ENCODE measurements around the gene CDH13. TPM values are rescaled to one million over a fixed set of nuclear protein-coding genes. Genes with fewer than 3 reads are reported as not detected.

The CDH13 gene
- total and polyA plus RNA-seq, 9 of the 15 experiments (the other 6 are each of a cell fraction or from before 2014, with no cell fraction given) = 0.03 TPM; not detected in 8

DNA sequence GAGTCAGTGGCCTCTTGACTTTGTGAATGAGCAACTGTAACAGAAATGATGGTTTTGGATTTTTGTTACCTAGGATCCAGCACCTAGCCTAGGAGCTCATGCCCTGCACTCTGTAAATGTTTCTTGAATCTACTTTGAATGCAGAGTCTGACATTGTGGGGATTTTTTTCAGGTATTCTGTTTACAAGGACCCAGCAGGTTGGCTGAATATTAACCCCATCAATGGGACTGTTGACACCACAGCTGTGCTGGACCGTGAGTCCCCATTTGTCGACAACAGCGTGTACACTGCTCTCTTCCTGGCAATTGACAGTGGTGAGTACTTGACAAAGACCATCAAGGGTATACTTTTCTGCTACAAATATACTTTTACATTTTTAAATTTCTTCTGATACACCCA lies 1121.2 kb downstream of the CDH13 start:
- ChIA-PET POLR2A (no interaction called here), CTCF (ENCODE audit: low intra/inter-chr PET ratio) (no interaction called here)
- no peaks in the 10 kb centered on the region for H3K79me2 ChIP-seq (ENCODE audit: control insufficient read depth, insufficient read depth, low read length)
- H3K4me2 ChIP-seq (ENCODE audit: insufficient read depth, low read length) = no peak overlapping the region
- no peaks in the 10 kb centered on the region for H3K4me1 ChIP-seq (replicated peaks in 1 of 2; ENCODE audit: control insufficient read depth in 2 of 2, insufficient read depth in 2 of 2, low read length in 2 of 2)
- TF ChIP-seq RBM34 (IDR thresholded peaks at IDR 0.05; ENCODE audit: borderline replicate concordance, insufficient read depth, low read length) (no peak), SP1 (CRISPR knock-in tag; IDR thresholded peaks at IDR 0.05) (no peak), SUPT5H (IDR thresholded peaks at IDR 0.05) (no peak), ZNF830 (CRISPR knock-in tag; IDR thresholded peaks at IDR 0.05) (no peak), FIP1L1 (IDR thresholded peaks at IDR 0.05; ENCODE audit: low read depth, low read length, poor library complexity, severe bottlenecking) (no peak), ARNT (IDR thresholded peaks at IDR 0.05) (no peak), HLTF (IDR thresholded peaks at IDR 0.05) (no peak), ZNF583 (CRISPR knock-in tag; IDR thresholded peaks at IDR 0.05) (no peak), GATAD2A (IDR thresholded peaks at IDR 0.05) (no peak), MYNN (IDR thresholded peaks at IDR 0.05) (no peak), MYNN (CRISPR knock-in tag; IDR thresholded peaks at IDR 0.05) (no peak), ELF2 (CRISPR knock-in tag; IDR thresholded peaks at IDR 0.05) (no peak), MTA2 (IDR thresholded peaks at IDR 0.05; ENCODE audit: low read depth) (no peak)
- TF ChIP-seq, protein P1, sequence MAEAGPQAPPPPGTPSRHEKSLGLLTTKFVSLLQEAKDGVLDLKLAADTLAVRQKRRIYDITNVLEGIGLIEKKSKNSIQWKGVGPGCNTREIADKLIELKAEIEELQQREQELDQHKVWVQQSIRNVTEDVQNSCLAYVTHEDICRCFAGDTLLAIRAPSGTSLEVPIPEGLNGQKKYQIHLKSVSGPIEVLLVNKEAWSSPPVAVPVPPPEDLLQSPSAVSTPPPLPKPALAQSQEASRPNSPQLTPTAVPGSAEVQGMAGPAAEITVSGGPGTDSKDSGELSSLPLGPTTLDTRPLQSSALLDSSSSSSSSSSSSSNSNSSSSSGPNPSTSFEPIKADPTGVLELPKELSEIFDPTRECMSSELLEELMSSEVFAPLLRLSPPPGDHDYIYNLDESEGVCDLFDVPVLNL (CRISPR knock-in tag; IDR thresholded peaks at IDR 0.05; ENCODE audit: low read depth) = no peak
- TF ChIP-seq, protein P2, sequence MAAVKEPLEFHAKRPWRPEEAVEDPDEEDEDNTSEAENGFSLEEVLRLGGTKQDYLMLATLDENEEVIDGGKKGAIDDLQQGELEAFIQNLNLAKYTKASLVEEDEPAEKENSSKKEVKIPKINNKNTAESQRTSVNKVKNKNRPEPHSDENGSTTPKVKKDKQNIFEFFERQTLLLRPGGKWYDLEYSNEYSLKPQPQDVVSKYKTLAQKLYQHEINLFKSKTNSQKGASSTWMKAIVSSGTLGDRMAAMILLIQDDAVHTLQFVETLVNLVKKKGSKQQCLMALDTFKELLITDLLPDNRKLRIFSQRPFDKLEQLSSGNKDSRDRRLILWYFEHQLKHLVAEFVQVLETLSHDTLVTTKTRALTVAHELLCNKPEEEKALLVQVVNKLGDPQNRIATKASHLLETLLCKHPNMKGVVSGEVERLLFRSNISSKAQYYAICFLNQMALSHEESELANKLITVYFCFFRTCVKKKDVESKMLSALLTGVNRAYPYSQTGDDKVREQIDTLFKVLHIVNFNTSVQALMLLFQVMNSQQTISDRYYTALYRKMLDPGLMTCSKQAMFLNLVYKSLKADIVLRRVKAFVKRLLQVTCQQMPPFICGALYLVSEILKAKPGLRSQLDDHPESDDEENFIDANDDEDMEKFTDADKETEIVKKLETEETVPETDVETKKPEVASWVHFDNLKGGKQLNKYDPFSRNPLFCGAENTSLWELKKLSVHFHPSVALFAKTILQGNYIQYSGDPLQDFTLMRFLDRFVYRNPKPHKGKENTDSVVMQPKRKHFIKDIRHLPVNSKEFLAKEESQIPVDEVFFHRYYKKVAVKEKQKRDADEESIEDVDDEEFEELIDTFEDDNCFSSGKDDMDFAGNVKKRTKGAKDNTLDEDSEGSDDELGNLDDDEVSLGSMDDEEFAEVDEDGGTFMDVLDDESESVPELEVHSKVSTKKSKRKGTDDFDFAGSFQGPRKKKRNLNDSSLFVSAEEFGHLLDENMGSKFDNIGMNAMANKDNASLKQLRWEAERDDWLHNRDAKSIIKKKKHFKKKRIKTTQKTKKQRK (IDR thresholded peaks at IDR 0.05; ENCODE audit: borderline replicate concordance, low read depth, low read length) = no peak
- TF ChIP-seq, protein P3, sequence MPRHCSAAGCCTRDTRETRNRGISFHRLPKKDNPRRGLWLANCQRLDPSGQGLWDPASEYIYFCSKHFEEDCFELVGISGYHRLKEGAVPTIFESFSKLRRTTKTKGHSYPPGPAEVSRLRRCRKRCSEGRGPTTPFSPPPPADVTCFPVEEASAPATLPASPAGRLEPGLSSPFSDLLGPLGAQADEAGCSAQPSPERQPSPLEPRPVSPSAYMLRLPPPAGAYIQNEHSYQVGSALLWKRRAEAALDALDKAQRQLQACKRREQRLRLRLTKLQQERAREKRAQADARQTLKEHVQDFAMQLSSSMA (CRISPR knock-in tag; IDR thresholded peaks at IDR 0.05) = no peak
- TF ChIP-seq, protein P4, sequence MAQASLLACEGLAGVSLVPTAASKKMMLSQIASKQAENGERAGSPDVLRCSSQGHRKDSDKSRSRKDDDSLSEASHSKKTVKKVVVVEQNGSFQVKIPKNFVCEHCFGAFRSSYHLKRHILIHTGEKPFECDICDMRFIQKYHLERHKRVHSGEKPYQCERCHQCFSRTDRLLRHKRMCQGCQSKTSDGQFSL (CRISPR knock-in tag; IDR thresholded peaks at IDR 0.05) = no peak
- TF ChIP-seq, protein P4 (tag; IDR thresholded peaks at IDR 0.05) = no peak
- TF ChIP-seq, protein P5, sequence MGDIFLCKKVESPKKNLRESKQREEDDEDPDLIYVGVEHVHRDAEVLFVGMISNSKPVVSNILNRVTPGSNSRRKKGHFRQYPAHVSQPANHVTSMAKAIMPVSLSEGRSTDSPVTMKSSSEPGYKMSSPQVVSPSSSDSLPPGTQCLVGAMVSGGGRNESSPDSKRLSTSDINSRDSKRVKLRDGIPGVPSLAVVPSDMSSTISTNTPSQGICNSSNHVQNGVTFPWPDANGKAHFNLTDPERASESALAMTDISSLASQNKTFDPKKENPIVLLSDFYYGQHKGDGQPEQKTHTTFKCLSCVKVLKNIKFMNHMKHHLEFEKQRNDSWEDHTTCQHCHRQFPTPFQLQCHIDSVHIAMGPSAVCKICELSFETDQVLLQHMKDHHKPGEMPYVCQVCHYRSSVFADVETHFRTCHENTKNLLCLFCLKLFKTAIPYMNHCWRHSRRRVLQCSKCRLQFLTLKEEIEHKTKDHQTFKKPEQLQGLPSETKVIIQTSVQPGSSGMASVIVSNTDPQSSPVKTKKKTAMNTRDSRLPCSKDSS (IDR thresholded peaks at IDR 0.05; ENCODE audit: low read depth, partially characterized antibody) = no peak
- in situ Hi-C loops (cut with MboI) = no loop called here
- DNase-seq (ENCODE audit: extremely low read depth in 1 of 4, low spot score in 3 of 4) (no peak), FAIRE-seq (no peak), ATAC-seq (no peak)
- H3K36me3 ChIP-seq (ENCODE audit: control insufficient read depth, insufficient read depth, low read length) = no peaks in the 10 kb centered on the region
- H3K9ac ChIP-seq (ENCODE audit: insufficient read depth in 1 of 2, low read depth in 2 of 2, low read length in 2 of 2) = no peak overlapping the region
- BruUV-seq (replicated peaks) = no TSS peak
- no peak overlapping the region for H2AFZ ChIP-seq (ENCODE audit: low read depth, low read length)
- H3K27me3 ChIP-seq (ENCODE audit: control insufficient read depth in 2 of 2, insufficient read depth in 2 of 2, low read length in 2 of 2) = peaks cover 10 to 24% of the 10 kb centered on the region in 2 experiments; a peak in 3 of 5 replicates
- no peaks in the 10 kb centered on the region for H3K9me3 ChIP-seq (replicated peaks; ENCODE audit: control insufficient read depth, insufficient read depth, low read depth, low read length)
- intact Hi-C loops (cut with micrococcal nuclease) = no loop called here
- 0% methylated on average over 3 of the region's 3 CpGs for WGBS (ENCODE audit: insufficient coverage, low coverage, missing lambda C conversion rate)
- no peaks in the 10 kb centered on the region for H3K9me1 ChIP-seq (ENCODE audit: control insufficient read depth, insufficient read depth, low read length)
- no peaks in the 10 kb centered on the region for H4K20me1 ChIP-seq (replicated peaks; ENCODE audit: control insufficient read depth, insufficient read depth, low read length)
- no peak overlapping the region for H3K4me3 ChIP-seq
- no peak overlapping the region for H3K27ac ChIP-seq (ENCODE audit: extremely low read depth, low read depth, low read length)

All from K562 (cell line).